ENCODE data around the gene LRRC10B.

GRCh38 chr11:61546663-61547062, 38.1 kb downstream of the LRRC10B start:
- no peak for TF ChIP-seq POLR2AphosphoS5 (IDR thresholded peaks at IDR 0.05)
- no peak for TF ChIP-seq CTCF (IDR thresholded peaks at IDR 0.05)

Measured in gastroesophageal sphincter (tissue), 3 donors.